ENCODE data around the gene MSANTD7. TPM values are rescaled to one million over a fixed set of nuclear protein-coding genes. Genes with fewer than 3 reads are reported as not detected.
A peak's percentile ranks its signal among the peaks of the same experiment; 100 is the strongest.

The MSANTD7 gene
- total RNA-seq, 1 experiment from 2014 or later: 14.3 TPM

- Histone ChIP-seq H3K4me1 (ENCODE audit: control insufficient read depth in 1 of 2, insufficient read depth in 2 of 2, low read length in 2 of 2) (no peaks in the 10 kb centered on the region), H3K4me3 (replicated peaks in 1 of 2; ENCODE audit: low read depth in 1 of 2, low read length in 2 of 2) (no peak overlapping the region), H4K20me1 (ENCODE audit: insufficient read depth) (no peaks in the 10 kb centered on the region), H3K9me3 (ENCODE audit: control insufficient read depth in 1 of 2, insufficient read depth in 1 of 2, low read depth in 1 of 2, low read length in 2 of 2) (no peaks in the 10 kb centered on the region), H3K9ac (ENCODE audit: low read length) (no peak overlapping the region), H3K4me2 (ENCODE audit: low read length) (no peak overlapping the region), H3K36me3 (ENCODE audit: control insufficient read depth in 1 of 2, insufficient read depth in 2 of 2, low read length in 2 of 2) (no peaks in the 10 kb centered on the region), H2AFZ (ENCODE audit: low read depth, low read length, poor library complexity, severe bottlenecking) (no peak overlapping the region), H3K27ac (ENCODE audit: low read depth, low read length) (no peak overlapping the region), H3K9me2 (ENCODE audit: insufficient read depth) (no peaks in the 10 kb centered on the region), H3K27me3 (ENCODE audit: insufficient read depth, low read length) (no peaks in the 10 kb centered on the region), H3K79me2 (ENCODE audit: insufficient read depth, low read length) (no peaks in the 10 kb centered on the region)
- DNase-seq (ENCODE audit: low read depth, low spot score): no peak
- CTCF ChIA-PET: interaction anchor here (1.0 to 1.1 kb wide), 2 partner anchors 22 to 36 kb away, joined by 3 read pairs; partner anchors contain the start of genes CDNF, HSPA14 and MSANTD7
- peak; percentile 72 for ATAC-seq
- POLR2A ChIA-PET: no interaction called here
- intact Hi-C loops (cut with micrococcal nuclease): no loop called here
- TF ChIP-seq CTCF (IDR thresholded peaks at IDR 0.05 in 2 of 3, conservative IDR thresholded peaks at IDR 0.05 in 1 of 3; ENCODE audit: borderline replicate concordance in 1 of 3, insufficient read depth in 1 of 3, low read depth in 2 of 3, low read length in 2 of 3) (peak in 2 of 3 experiments; percentile 21 to 22; a peak in 2 of 6 replicates), EGR1 (IDR thresholded peaks at IDR 0.05; ENCODE audit: low read depth) (no peak), EZH2 (IDR thresholded peaks at IDR 0.05) (no peak), EZH2phosphoT487 (IDR thresholded peaks at IDR 0.05; ENCODE audit: borderline replicate concordance) (no peak), ZFX (IDR thresholded peaks at IDR 0.05) (no peak), CEBPB (IDR thresholded peaks at IDR 0.05; ENCODE audit: low read depth) (no peak), SIN3A (IDR thresholded peaks at IDR 0.05; ENCODE audit: low read depth) (no peak), ATF3 (IDR thresholded peaks at IDR 0.05) (no peak), SP1 (IDR thresholded peaks at IDR 0.05; ENCODE audit: low read depth) (no peak), ELF1 (IDR thresholded peaks at IDR 0.05; ENCODE audit: borderline replicate concordance, low read depth) (no peak), POLR2AphosphoS5 (IDR thresholded peaks at IDR 0.05; ENCODE audit: low read depth, low read length) (no peak), SRF (IDR thresholded peaks at IDR 0.05; ENCODE audit: low read depth) (no peak), RAD21 (IDR thresholded peaks at IDR 0.05; ENCODE audit: low read depth) (peak; percentile 38), ZBTB33 (IDR thresholded peaks at IDR 0.05; ENCODE audit: extremely low read depth, insufficient replicate concordance, low read length) (no peak)
- RAD21 ChIA-PET (ENCODE audit: low non-redundant PET in 1 of 2, low total read pairs in 2 of 2, uncharacterized antibody in 2 of 2, unreplicated experiment in 2 of 2): no interaction called here
- no TSS peak for BruUV-seq (replicated peaks)
Measured at GRCh38 chr10:14801723-14802122, 36.4 kb upstream of the MSANTD7 start.
